Activated CD8-positive, alpha-beta T cell treated with anti-CD3 and anti-CD28 coated beads for 36 hours (primary cell): ENCODE results near the gene AKNA. TPM values are rescaled to one million over a fixed set of nuclear protein-coding genes. Genes with fewer than 3 reads are reported as not detected.

Experiments used
- ATAC-seq: fragments of 200-7000 bp; cut with Tn5 transposase; one replicate; pipeline ENCODE4 v1.10.0; 2021; ENCODE audit warnings: mild to moderate bottlenecking, moderate library complexity
- CTCF ChIA-PET: fragments of 350-600 bp; sonication (Branson Sonifier 250); formaldehyde crosslinking; loops from one replicate; lab custom pipeline; 2021; ENCODE audit warnings: antibody characterized with exemption; lab: Charles Lee
- POLR2A ChIA-PET: fragments of 350-600 bp; sonication (Branson Sonifier 250); formaldehyde crosslinking; loops from one replicate; lab custom pipeline; 2021; ENCODE audit warnings: antibody characterized with exemption; lab: Charles Lee
- DNase-seq: peaks from one replicate; pipeline ENCODE4 v3.0.0-alpha.2; 2020
- H3K27ac Mint-ChIP-seq: one replicate; pipeline ENCODE4 v1.8.0; 2021; ENCODE audit warnings: mild to moderate bottlenecking, mixed read lengths
- H3K27me3 Mint-ChIP-seq: one replicate; pipeline ENCODE4 v1.8.0; 2021; ENCODE audit warnings: mixed read lengths
- H3K36me3 Mint-ChIP-seq: one replicate; pipeline ENCODE4 v1.8.0; 2021; ENCODE audit warnings: low read depth, mixed read lengths
- H3K4me1 Mint-ChIP-seq: one replicate; pipeline ENCODE4 v1.8.0; 2021; ENCODE audit warnings: low read depth, mixed read lengths
- H3K4me3 Mint-ChIP-seq: one replicate; pipeline ENCODE4 v1.8.0; 2021; ENCODE audit warnings: mild to moderate bottlenecking, moderate library complexity, mixed read lengths
- H3K9me3 Mint-ChIP-seq: one replicate; pipeline ENCODE4 v1.8.0; 2021; ENCODE audit warnings: mixed read lengths
- CTCF ChIP-seq: fragments of 200-600 bp; IDR thresholded peaks from one replicate; pipeline ENCODE4 v1.8.0; 2022; ENCODE audit warnings: antibody characterized with exemption, mild to moderate bottlenecking
- intact Hi-C: fragments of 100-400 bp; cut with micrococcal nuclease; formaldehyde crosslinking; loops from one replicate; pipeline ENCODE4 v1.10.0; 2022
- total RNA-seq, 2 experiments: library from RNA; stranded (reverse); gene quantifications; one replicate each; pipeline ENCODE4 v1.2.3, GENCODE V29; 2021

The AKNA gene
- total RNA-seq, 2 experiments from 2014 or later = 166 to 167 TPM

GRCh38 chr9:114289106-114289505 is 98.7 kb downstream of the AKNA start:
- ChIA-PET POLR2A (interaction anchor here (0.6 kb wide), 1 partner anchor 473 kb away, joined by 3 read pairs; no protein-coding TSS in a partner anchor), CTCF (interaction anchor here (1.6 to 5.1 kb wide), 3 partner anchors 132 to 182 kb away, joined by 7 to 71 read pairs (median 65); partner anchors contain the start of gene COL27A1)
- ATAC-seq = no peak
- Mint-ChIP-seq H3K4me3 (no peak overlapping the region), H3K27ac (no peak overlapping the region), H3K27me3 (peaks cover 2% of the 10 kb centered on the region), H3K36me3 (no peaks in the 10 kb centered on the region), H3K4me1 (no peaks in the 10 kb centered on the region), H3K9me3 (no peaks in the 10 kb centered on the region)
- intact Hi-C loops = no loop called here
- TF ChIP-seq CTCF = no peak
- DNase-seq = no peak

GRCh38 chr9:114288193-114289091 is 99.3 kb downstream of the AKNA start:
- peaks cover 2% of the 10 kb centered on the region for H3K27me3 Mint-ChIP-seq
- H3K36me3 Mint-ChIP-seq = no peaks in the 10 kb centered on the region
- intact Hi-C loops = no loop called here
- ChIA-PET POLR2A (interaction anchor here (0.6 kb wide), 1 partner anchor 472 kb away, joined by 3 read pairs; no protein-coding TSS in a partner anchor), CTCF (interaction anchor here (0.7 to 5.1 kb wide), 4 partner anchors 131 to 206 kb away, joined by 3 to 65 read pairs (median 8); partner anchors contain the start of gene COL27A1)
- no peak for DNase-seq
- no peaks in the 10 kb centered on the region for H3K4me1 Mint-ChIP-seq
- no peak overlapping the region for H3K27ac Mint-ChIP-seq
- no peak overlapping the region for H3K4me3 Mint-ChIP-seq
- TF ChIP-seq CTCF = no peak
- H3K9me3 Mint-ChIP-seq = no peaks in the 10 kb centered on the region
- no peak for ATAC-seq

- intact Hi-C loops = no loop called here
- no peaks in the 10 kb centered on the region for H3K36me3 Mint-ChIP-seq
- no peak overlapping the region for H3K27ac Mint-ChIP-seq
- TF ChIP-seq CTCF = no peak
- ATAC-seq (no peak), DNase-seq (no peak)
- ChIA-PET POLR2A (no interaction called here), CTCF (interaction anchor here (0.7 to 1.6 kb wide), 3 partner anchors 144 to 205 kb away, joined by 3 to 8 read pairs (median 7); no protein-coding TSS in a partner anchor)
- H3K27me3 Mint-ChIP-seq = peaks cover 2% of the 10 kb centered on the region
- H3K4me1 Mint-ChIP-seq = no peaks in the 10 kb centered on the region
- no peak overlapping the region for H3K4me3 Mint-ChIP-seq
- no peaks in the 10 kb centered on the region for H3K9me3 Mint-ChIP-seq
Measured at GRCh38 chr9:114287763-114288192, 100.0 kb downstream of the AKNA start.

- no peak for ATAC-seq
- intact Hi-C loops = no loop called here
- Mint-ChIP-seq H3K4me3 (no peak overlapping the region), H3K4me1 (no peaks in the 10 kb centered on the region), H3K27ac (no peak overlapping the region), H3K36me3 (no peaks in the 10 kb centered on the region), H3K9me3 (no peaks in the 10 kb centered on the region), H3K27me3 (peaks cover 2% of the 10 kb centered on the region)
- DNase-seq = no peak
- CTCF ChIA-PET = interaction anchor here (1.4 to 1.6 kb wide), 2 partner anchors 179 to 205 kb away, joined by 7 to 8 read pairs; no protein-coding TSS in a partner anchor
- TF ChIP-seq CTCF = no peak
- POLR2A ChIA-PET = no interaction called here
Measured at GRCh38 chr9:114287001-114287762, 100.6 kb downstream of the AKNA start.
